ENCODE results near the gene CPSF3. TPM values are rescaled to one million over a fixed set of nuclear protein-coding genes. Genes with fewer than 3 reads are reported as not detected.

The CPSF3 gene
- total and polyA plus RNA-seq, 2 of the 13 experiments (the other 11 are each of a cell fraction or from before 2014, with no cell fraction given), result 19.8 to 93.0 TPM

DNA sequence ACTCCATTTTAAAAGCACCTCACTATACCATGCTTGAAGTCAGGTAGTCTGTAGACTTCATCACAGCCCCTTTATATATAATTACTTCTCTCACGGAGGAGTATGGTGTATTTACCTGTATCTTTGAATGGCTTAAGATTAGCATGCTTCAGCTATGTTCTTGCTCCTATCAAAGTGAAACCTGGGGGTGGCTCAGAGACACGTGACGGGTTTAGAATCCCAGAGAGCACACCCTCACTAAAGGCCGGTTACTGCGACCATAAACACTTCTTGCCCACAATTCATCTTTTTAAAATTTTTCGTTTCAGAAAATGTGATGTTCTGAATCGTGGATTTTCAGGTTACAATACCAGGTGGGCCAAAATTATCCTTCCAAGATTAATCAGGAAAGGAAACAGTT is 54.5 kb downstream of the CPSF3 start (continued):
- TF ChIP-seq, protein P1, sequence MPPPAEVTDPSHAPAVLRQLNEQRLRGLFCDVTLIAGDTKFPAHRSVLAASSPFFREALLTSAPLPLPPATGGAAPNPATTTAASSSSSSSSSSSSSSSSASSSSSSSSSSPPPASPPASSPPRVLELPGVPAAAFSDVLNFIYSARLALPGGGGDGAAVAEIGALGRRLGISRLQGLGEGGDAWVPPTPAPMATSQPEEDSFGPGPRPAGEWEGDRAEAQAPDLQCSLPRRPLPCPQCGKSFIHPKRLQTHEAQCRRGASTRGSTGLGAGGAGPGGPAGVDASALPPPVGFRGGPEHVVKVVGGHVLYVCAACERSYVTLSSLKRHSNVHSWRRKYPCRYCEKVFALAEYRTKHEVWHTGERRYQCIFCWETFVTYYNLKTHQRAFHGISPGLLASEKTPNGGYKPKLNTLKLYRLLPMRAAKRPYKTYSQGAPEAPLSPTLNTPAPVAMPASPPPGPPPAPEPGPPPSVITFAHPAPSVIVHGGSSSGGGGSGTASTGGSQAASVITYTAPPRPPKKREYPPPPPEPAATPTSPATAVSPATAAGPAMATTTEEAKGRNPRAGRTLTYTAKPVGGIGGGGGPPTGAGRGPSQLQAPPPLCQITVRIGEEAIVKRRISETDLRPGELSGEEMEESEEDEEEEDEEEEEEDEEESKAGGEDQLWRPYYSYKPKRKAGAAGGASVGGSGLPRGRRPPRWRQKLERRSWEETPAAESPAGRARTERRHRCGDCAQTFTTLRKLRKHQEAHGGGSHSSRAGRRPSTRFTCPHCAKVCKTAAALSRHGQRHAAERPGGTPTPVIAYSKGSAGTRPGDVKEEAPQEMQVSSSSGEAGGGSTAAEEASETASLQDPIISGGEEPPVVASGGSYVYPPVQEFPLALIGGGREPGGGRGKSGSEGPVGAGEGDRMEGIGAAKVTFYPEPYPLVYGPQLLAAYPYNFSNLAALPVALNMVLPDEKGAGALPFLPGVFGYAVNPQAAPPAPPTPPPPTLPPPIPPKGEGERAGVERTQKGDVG (CRISPR knock-in tag; IDR thresholded peaks at IDR 0.05; ENCODE audit: borderline replicate concordance), result no peak

DNA sequence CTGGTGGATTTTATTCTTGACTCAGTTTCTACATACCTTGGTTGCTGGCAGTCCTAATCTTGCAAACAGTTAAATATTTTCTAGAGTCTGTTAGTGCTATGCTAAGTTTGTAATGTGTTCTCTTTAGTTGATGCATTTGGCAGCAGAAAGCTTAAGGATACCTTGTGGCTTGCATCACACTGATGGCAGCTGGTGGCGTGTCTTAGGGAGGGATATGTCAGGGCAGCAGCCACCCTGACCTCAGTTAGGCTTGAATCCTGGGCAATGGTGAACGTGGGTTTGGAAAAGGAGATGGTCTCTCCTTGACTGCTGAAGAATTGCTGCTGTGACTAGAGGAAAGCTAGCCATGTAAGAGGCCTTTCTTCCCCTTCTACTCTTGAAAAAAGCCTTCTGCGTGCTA is 55.1 kb downstream of the CPSF3 start:
- DNase-seq (ENCODE audit: low spot score) (no peak), ATAC-seq (no peak), FAIRE-seq (no peak)
- Histone ChIP-seq H3K9ac (ENCODE audit: insufficient read depth, low read depth, low read length) (no peak overlapping the region), H4K20me1 (ENCODE audit: insufficient read depth, low read length) (no peaks in the 10 kb centered on the region), H3K27me3 (ENCODE audit: control insufficient read depth in 1 of 2, insufficient read depth in 2 of 2, low read length in 2 of 2) (no peaks in the 10 kb centered on the region), H3K9me3 (ENCODE audit: low read length) (no peaks in the 10 kb centered on the region), H3K36me3 (replicated peaks in 1 of 2; ENCODE audit: control insufficient read depth in 1 of 2, insufficient read depth in 2 of 2, low read length in 2 of 2) (peaks cover 1 to 10% of the 10 kb centered on the region in 2 experiments; a peak in 3 of 5 replicates), H3K4me3 (replicated peaks in 1 of 3; ENCODE audit: insufficient read depth in 1 of 3, low read depth in 2 of 3, low read length in 3 of 3) (no peak overlapping the region), H3K4me2 (ENCODE audit: low read depth, low read length) (no peak overlapping the region), H3K79me2 (ENCODE audit: insufficient read depth, low read length) (no peaks in the 10 kb centered on the region), H2AFZ (ENCODE audit: low read length) (no peak overlapping the region), H3K27ac (ENCODE audit: extremely low read length, insufficient read depth, low read length) (no peak overlapping the region), H3K4me1 (ENCODE audit: insufficient read depth, low read length) (peaks cover 40% of the 10 kb centered on the region)
- TF ChIP-seq RFX5 (IDR thresholded peaks at IDR 0.05; ENCODE audit: low read depth, low read length) (no peak), LCORL (IDR thresholded peaks at IDR 0.05) (no peak), LCORL (CRISPR knock-in tag; IDR thresholded peaks at IDR 0.05) (no peak), TMF1 (CRISPR knock-in tag; IDR thresholded peaks at IDR 0.05; ENCODE audit: low read depth) (no peak), KLF12 (CRISPR knock-in tag; IDR thresholded peaks at IDR 0.05; ENCODE audit: borderline replicate concordance) (no peak), ZMAT3 (CRISPR knock-in tag; conservative IDR thresholded peaks at IDR 0.05) (no peak), KMT2B (CRISPR knock-in tag; IDR thresholded peaks at IDR 0.05) (no peak), ZNF614 (CRISPR knock-in tag; IDR thresholded peaks at IDR 0.05; ENCODE audit: borderline replicate concordance) (no peak), KDM2A (CRISPR knock-in tag; IDR thresholded peaks at IDR 0.05; ENCODE audit: borderline replicate concordance, low read depth) (no peak)
- TF ChIP-seq, protein P2, sequence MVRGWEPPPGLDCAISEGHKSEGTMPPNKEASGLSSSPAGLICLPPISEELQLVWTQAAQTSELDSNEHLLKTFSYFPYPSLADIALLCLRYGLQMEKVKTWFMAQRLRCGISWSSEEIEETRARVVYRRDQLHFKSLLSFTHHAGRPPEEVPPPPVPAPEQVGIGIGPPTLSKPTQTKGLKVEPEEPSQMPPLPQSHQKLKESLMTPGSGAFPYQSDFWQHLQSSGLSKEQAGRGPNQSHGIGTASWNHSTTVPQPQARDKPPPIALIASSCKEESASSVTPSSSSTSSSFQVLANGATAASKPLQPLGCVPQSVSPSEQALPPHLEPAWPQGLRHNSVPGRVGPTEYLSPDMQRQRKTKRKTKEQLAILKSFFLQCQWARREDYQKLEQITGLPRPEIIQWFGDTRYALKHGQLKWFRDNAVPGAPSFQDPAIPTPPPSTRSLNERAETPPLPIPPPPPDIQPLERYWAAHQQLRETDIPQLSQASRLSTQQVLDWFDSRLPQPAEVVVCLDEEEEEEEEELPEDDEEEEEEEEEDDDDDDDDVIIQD (CRISPR knock-in tag; IDR thresholded peaks at IDR 0.05; ENCODE audit: low read depth), result no peak
- TF ChIP-seq, protein P3, sequence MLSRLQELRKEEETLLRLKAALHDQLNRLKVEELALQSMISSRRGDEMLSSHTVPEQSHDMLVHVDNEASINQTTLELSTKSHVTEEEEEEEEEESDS (CRISPR knock-in tag; IDR thresholded peaks at IDR 0.05; ENCODE audit: borderline replicate concordance), result no peak
- TF ChIP-seq, protein P4, sequence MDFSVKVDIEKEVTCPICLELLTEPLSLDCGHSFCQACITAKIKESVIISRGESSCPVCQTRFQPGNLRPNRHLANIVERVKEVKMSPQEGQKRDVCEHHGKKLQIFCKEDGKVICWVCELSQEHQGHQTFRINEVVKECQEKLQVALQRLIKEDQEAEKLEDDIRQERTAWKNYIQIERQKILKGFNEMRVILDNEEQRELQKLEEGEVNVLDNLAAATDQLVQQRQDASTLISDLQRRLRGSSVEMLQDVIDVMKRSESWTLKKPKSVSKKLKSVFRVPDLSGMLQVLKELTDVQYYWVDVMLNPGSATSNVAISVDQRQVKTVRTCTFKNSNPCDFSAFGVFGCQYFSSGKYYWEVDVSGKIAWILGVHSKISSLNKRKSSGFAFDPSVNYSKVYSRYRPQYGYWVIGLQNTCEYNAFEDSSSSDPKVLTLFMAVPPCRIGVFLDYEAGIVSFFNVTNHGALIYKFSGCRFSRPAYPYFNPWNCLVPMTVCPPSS (IDR thresholded peaks at IDR 0.05), result no peak
- TF ChIP-seq, protein P5, sequence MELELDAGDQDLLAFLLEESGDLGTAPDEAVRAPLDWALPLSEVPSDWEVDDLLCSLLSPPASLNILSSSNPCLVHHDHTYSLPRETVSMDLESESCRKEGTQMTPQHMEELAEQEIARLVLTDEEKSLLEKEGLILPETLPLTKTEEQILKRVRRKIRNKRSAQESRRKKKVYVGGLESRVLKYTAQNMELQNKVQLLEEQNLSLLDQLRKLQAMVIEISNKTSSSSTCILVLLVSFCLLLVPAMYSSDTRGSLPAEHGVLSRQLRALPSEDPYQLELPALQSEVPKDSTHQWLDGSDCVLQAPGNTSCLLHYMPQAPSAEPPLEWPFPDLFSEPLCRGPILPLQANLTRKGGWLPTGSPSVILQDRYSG (CRISPR knock-in tag; IDR thresholded peaks at IDR 0.05), result no peak
- ChIA-PET CTCF (ENCODE audit: low intra/inter-chr PET ratio, low total read pairs) (no interaction called here), POLR2A (no interaction called here)
- intact Hi-C loops (cut with micrococcal nuclease; ENCODE audit: unreplicated experiment) (loop anchor here (5.0 kb wide), 1 partner anchor 79 kb away; the partner anchor contains the start of gene ADAM17), in situ Hi-C loops (cut with HindIII; ENCODE audit: extremely low pct_ligation_motif_present, low pct_unique_long_range_greater_than_20kb) (no loop called here)
- WGBS (ENCODE audit: low lambda C conversion rate), result 77% methylated on average over 3 of the region's 3 CpGs
- BruUV-seq (replicated peaks), result no TSS peak
